Kidney (tissue), 14 donors: ENCODE results near the gene NEDD4. TPM values are rescaled to one million over a fixed set of nuclear protein-coding genes. Genes with fewer than 3 reads are reported as not detected.

Experiments used
- DNase-seq, 5 donors: peaks; one replicate each; pipeline ENCODE4 v3.0.0-alpha.2; 2013 to 2020
- FAIRE-seq: peaks from 2 replicates; lab custom pipeline; 2012; peaks lifted over from hg19 to GRCh38; lab: Jason Lieb, UNC
- H3K27ac ChIP-seq, 2 donors: one replicate each; pipeline ENCODE4 v1.7.0; 2013; ENCODE audit warnings: low read depth in 2 of 2, low read length in 2 of 2, inconsistent platforms in 1 of 2
- H3K27me3 ChIP-seq: one replicate; pipeline ENCODE4 v1.7.1; 2013; ENCODE audit warnings: low read length, inconsistent platforms; ENCODE audit not compliant: control insufficient read depth, insufficient read depth
- H3K36me3 ChIP-seq, 3 donors: one replicate each; pipeline versions ENCODE4 v1.7.0 to v1.7.1; 2013; ENCODE audit warnings: low read length in 3 of 3, control low read depth in 1 of 3, inconsistent platforms in 1 of 3; ENCODE audit not compliant: insufficient read depth in 3 of 3, control insufficient read depth in 2 of 3
- H3K4me1 ChIP-seq, 3 donors: one replicate each; pipeline versions ENCODE4 v1.7.0 to v1.7.1; 2013; ENCODE audit warnings: low read length in 3 of 3, inconsistent platforms in 1 of 3, low read depth in 1 of 3; ENCODE audit not compliant: control insufficient read depth in 2 of 3, insufficient read depth in 2 of 3
- H3K4me3 ChIP-seq, 3 donors: one replicate each; pipeline versions ENCODE4 v1.7.0 to v1.8.1; 2013; ENCODE audit warnings: low read length in 3 of 3, control low read depth in 1 of 3, inconsistent platforms in 1 of 3
- H3K9ac ChIP-seq, 3 donors: one replicate each; pipeline versions ENCODE4 v1.7.0 to v1.7.1; 2013; ENCODE audit warnings: low read length in 3 of 3, control low read depth in 1 of 3, inconsistent platforms in 1 of 3
- H3K9me3 ChIP-seq, 3 donors: one replicate each; pipeline versions ENCODE4 v1.7.0 to v1.7.1; 2013; ENCODE audit warnings: low read length in 3 of 3, control low read depth in 1 of 3, inconsistent platforms in 1 of 3; ENCODE audit not compliant: control insufficient read depth in 2 of 3, insufficient read depth in 1 of 3
- intact Hi-C: fragments of 100-400 bp; cut with DNase I; formaldehyde crosslinking; loops from one replicate; pipeline ENCODE4 v1.11.1; 2022
- polyA plus RNA-seq: library from polyadenylated mRNA; stranded (reverse); fragments of 350-450 nt; fragmentation: Illumina TruSeq; extraction: RNeasy Lipid Tissue Mini Kit (QIAGEN cat#74804); gene quantifications from one replicate; pipeline ENCODE4 v1.2.3, GENCODE V29; 2014; ENCODE audit warnings: low read depth, low replicate concordance; ENCODE audit not compliant: insufficient read depth
- total RNA-seq: library from RNA; stranded (reverse); fragmentation: NEBNext Ultra II Directional; extraction: Animal tissue kit (Norgen Biotek cat#: 25700); gene quantifications from one replicate; pipeline ENCODE4 v1.2.1, GENCODE V29; 2021
- TF ChIP-seq, protein P1 (sequence below): IDR thresholded peaks from 3 replicates; pipeline ENCODE4 v1.5.1; 2012; ENCODE audit warnings: mild to moderate bottlenecking, moderate library complexity, borderline replicate concordance; ENCODE audit not compliant: insufficient read depth; ENCODE audit errors: extremely low read depth
- donor health status: control.
- donor health status: control.
- donor health status: control.
- donor health status: control.
- donor health status: control.
- donor health status: DM: yes; HTN: yes; CAD: no.
- donor health status: Normal renal cell carcinoma (clear cell type).

Gene NEDD4
- total and polyA plus RNA-seq, 2 donors from 2014 or later, result 3.3 to 22.3 TPM

DNA sequence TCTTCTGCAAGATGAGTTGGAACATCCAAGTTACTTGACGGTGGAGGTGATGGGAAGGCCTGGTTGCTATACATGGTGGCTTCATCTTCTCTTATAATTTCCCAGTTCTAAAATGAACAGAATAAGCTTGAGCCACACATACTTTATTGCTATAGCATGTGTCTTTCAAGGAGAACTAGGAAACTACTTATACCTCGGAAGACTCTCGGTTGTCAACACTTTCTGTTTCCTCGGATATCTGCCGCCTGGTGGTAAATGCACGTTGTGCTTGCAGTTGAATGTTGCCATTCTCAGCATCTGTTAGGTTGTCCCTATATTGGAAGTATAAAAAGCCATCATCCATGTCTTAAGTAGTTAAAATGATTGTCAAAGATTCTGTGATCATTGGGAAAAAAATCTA lies 132.9 kb downstream of the NEDD4 start:
- Histone ChIP-seq H3K36me3 (peaks cover 4 to 7% (median 4%) of the 10 kb centered on the region in 3 donors), H3K4me1 (no peaks in the 10 kb centered on the region), H3K27ac (no peak overlapping the region), H3K4me3 (no peak overlapping the region), H3K9me3 (no peaks in the 10 kb centered on the region), H3K27me3 (no peaks in the 10 kb centered on the region), H3K9ac (no peak overlapping the region)
- FAIRE-seq, result no peak
- DNase-seq, result no peak
- intact Hi-C loops, result no loop called here
- TF ChIP-seq, protein P1, sequence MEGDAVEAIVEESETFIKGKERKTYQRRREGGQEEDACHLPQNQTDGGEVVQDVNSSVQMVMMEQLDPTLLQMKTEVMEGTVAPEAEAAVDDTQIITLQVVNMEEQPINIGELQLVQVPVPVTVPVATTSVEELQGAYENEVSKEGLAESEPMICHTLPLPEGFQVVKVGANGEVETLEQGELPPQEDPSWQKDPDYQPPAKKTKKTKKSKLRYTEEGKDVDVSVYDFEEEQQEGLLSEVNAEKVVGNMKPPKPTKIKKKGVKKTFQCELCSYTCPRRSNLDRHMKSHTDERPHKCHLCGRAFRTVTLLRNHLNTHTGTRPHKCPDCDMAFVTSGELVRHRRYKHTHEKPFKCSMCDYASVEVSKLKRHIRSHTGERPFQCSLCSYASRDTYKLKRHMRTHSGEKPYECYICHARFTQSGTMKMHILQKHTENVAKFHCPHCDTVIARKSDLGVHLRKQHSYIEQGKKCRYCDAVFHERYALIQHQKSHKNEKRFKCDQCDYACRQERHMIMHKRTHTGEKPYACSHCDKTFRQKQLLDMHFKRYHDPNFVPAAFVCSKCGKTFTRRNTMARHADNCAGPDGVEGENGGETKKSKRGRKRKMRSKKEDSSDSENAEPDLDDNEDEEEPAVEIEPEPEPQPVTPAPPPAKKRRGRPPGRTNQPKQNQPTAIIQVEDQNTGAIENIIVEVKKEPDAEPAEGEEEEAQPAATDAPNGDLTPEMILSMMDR, result no peak

DNA sequence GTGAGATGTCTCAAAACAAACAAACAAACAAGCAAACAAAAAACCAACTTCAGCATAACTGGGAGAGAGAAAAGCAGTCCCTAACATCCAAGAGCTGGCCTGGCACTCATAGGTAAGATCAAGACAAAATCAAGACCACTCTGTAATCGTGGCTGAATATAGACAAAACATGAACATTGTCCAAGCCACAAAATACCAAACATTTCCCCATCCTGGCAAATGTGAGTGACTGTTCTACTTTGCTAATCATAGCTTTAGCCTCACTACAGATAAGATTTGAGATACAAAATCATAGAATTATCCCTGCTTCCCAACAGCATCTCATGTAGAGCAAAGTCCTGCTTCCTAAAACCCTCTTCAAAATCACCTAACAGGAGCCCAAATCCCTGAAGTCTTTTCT lies 133.7 kb downstream of the NEDD4 start:
- FAIRE-seq, result no peak
- TF ChIP-seq, protein P1, result no peak
- Histone ChIP-seq H3K4me1 (no peaks in the 10 kb centered on the region), H3K4me3 (no peak overlapping the region), H3K36me3 (peaks cover 4 to 7% (median 4%) of the 10 kb centered on the region in 3 donors), H3K9ac (no peak overlapping the region), H3K9me3 (no peaks in the 10 kb centered on the region), H3K27ac (no peak overlapping the region), H3K27me3 (no peaks in the 10 kb centered on the region)
- intact Hi-C loops, result no loop called here
- no peak for DNase-seq

GRCh38 chr15:55858661-55859060 lies 134.8 kb downstream of the NEDD4 start:
- FAIRE-seq (no peak), DNase-seq (no peak)
- intact Hi-C loops, result no loop called here
- no peak overlapping the region for H3K27ac ChIP-seq
- H3K4me3 ChIP-seq, result no peak overlapping the region
- TF ChIP-seq, protein P1, result no peak
- H3K9me3 ChIP-seq, result no peaks in the 10 kb centered on the region
- H3K9ac ChIP-seq, result no peak overlapping the region
- no peaks in the 10 kb centered on the region for H3K4me1 ChIP-seq
- peaks cover 4 to 10% (median 4%) of the 10 kb centered on the region in 3 donors for H3K36me3 ChIP-seq
- H3K27me3 ChIP-seq, result no peaks in the 10 kb centered on the region
